GM18870 (cell line): Measurements from ENCODE around the gene PET100.
"Not testable (repeated sequence)": the region's sequence is repeated elsewhere in the genome, so short reads cannot be mapped to it uniquely, and the experiment has no call there.

Source experiments
- ATAC-seq: cut with Tn5 transposase; IDR thresholded peaks from one replicate; pipeline ENCODE4 v1.9.1; 2021; ENCODE audit warnings: moderate library complexity; ENCODE audit not compliant: unreplicated experiment

The PET100 gene

GRCh38 chr19:7632340-7633203 lies 3.0 kb downstream of the PET100 start:
- ATAC-seq: no peak

GRCh38 chr19:7633698-7634097 lies 4.1 kb downstream of the PET100 start, which contains the start of gene PCP2:
Gene PCP2 (minus strand): TSS chr19:7633719. CDS start chr19:7633457, 262 bp downstream.
- ATAC-seq: no peak

GRCh38 chr19:7635670-7636069 lies 6.1 kb downstream of the PET100 start:
- no peak for ATAC-seq

- no peak for ATAC-seq
Measured at GRCh38 chr19:7636317-7636690, 6.7 kb downstream of the PET100 start.

- ATAC-seq: no peak
Measured at GRCh38 chr19:7636691-7637373, 7.2 kb downstream of the PET100 start, which contains the start of gene STXBP2. Gene STXBP2 (plus strand): TSS chr19:7637110. CDS start chr19:7637150, 40 bp downstream.

GRCh38 chr19:7637374-7638256 lies 8.0 kb downstream of the PET100 start:
- no peak for ATAC-seq

GRCh38 chr19:7638802-7639465 lies 9.3 kb downstream of the PET100 start:
- ATAC-seq: no peak

GRCh38 chr19:7639863-7640348 lies 10.3 kb downstream of the PET100 start:
- no peak for ATAC-seq

GRCh38 chr19:7640803-7641202 lies 11.2 kb downstream of the PET100 start:
- ATAC-seq: no peak

GRCh38 chr19:7641290-7642276 lies 12.0 kb downstream of the PET100 start:
- ATAC-seq: no peak

GRCh38 chr19:7642295-7643030 lies 12.9 kb downstream of the PET100 start:
- ATAC-seq: no peak

- ATAC-seq: no peak
Measured at GRCh38 chr19:7643031-7643415, 13.4 kb downstream of the PET100 start.

- not testable (repeated sequence) for ATAC-seq
Measured at GRCh38 chr19:7643629-7644549, 14.3 kb downstream of the PET100 start.

GRCh38 chr19:7644550-7644877 lies 14.9 kb downstream of the PET100 start:
- ATAC-seq: no peak

- ATAC-seq: no peak
Measured at GRCh38 chr19:7645163-7645562, 15.6 kb downstream of the PET100 start.

GRCh38 chr19:7645656-7646425 lies 16.2 kb downstream of the PET100 start:
- no peak for ATAC-seq

- no peak for ATAC-seq
Measured at GRCh38 chr19:7646426-7646700, 16.8 kb downstream of the PET100 start.
